HepG2 (cell line): ENCODE data around the gene ZDHHC6. TPM values are rescaled to one million over a fixed set of nuclear protein-coding genes. Genes with fewer than 3 reads are reported as not detected.

Experiments
- ATAC-seq: fragments of 200-7000 bp; cut with Tn5 transposase; 3 replicates; pipeline ENCODE4 v1.9.1; 2020; ENCODE audit warnings: mild to moderate bottlenecking, moderate library complexity
- BruUV-seq: library from RNA; stranded (reverse); fragments of 400-500 nt; replicated peaks from 2 replicates; lab custom pipeline; 2021; lab: Mats Ljungman, UMichigan
- CTCF ChIA-PET: fragments of 300-600 bp; formaldehyde crosslinking; extraction: SDS; loops from one replicate; lab custom pipeline; 2021; ENCODE audit warnings: low total read pairs, inconsistent platforms, low intra/inter-chr PET ratio; lab: Yijun Ruan, JAX
- POLR2A ChIA-PET: fragments of 350-600 bp; sonication (Branson Sonifier 250); formaldehyde crosslinking; loops from one replicate; lab custom pipeline; 2020; ENCODE audit warnings: antibody characterized with exemption, inconsistent platforms; lab: Yijun Ruan, JAX
- DNase-seq: peaks from one replicate; pipeline ENCODE4 v3.0.0-alpha.2; 2015; ENCODE audit warnings: low spot score
- FAIRE-seq: peaks from 3 replicates; lab custom pipeline; 2011; peaks lifted over from hg19 to GRCh38; lab: Jason Lieb, UNC
- H2AFZ ChIP-seq: one replicate; pipeline ENCODE4 v1.6.1; 2011; ENCODE audit warnings: low read length, inconsistent platforms
- H3K27ac ChIP-seq: fragments of 300-600 bp; 3 replicates; pipeline ENCODE4 v1.8.0; 2011; ENCODE audit warnings: mixed run types, mild to moderate bottlenecking, mixed read lengths, low read length, inconsistent platforms; ENCODE audit not compliant: insufficient read depth; ENCODE audit errors: extremely low read length
- H3K27me3 ChIP-seq, 2 experiments: fragments of 200-600 bp in 1 of 2; 2 replicates in 1 of 2; 3 replicates in 1 of 2; pipeline versions ENCODE4 v1.6.0 to v1.8.0; 2011; ENCODE audit warnings: low read length in 2 of 2, mild to moderate bottlenecking in 2 of 2, moderate library complexity in 2 of 2, inconsistent platforms in 1 of 2; ENCODE audit not compliant: insufficient read depth in 2 of 2, control insufficient read depth in 1 of 2
- H3K36me3 ChIP-seq, 2 experiments: fragments of 200-600 bp in 1 of 2; replicated peaks in 1 of 2; 2 replicates in 1 of 2; 3 replicates in 1 of 2; pipeline versions ENCODE4 v1.5.1 to v1.8.0; 2011; ENCODE audit warnings: low read length in 2 of 2, inconsistent platforms in 1 of 2; ENCODE audit not compliant: insufficient read depth in 2 of 2, control insufficient read depth in 1 of 2
- H3K4me1 ChIP-seq: 2 replicates; pipeline ENCODE4 v1.5.1; 2012; ENCODE audit warnings: low read length, inconsistent platforms; ENCODE audit not compliant: insufficient read depth
- H3K4me2 ChIP-seq: 2 replicates; pipeline ENCODE4 v1.6.0; 2011; ENCODE audit warnings: low read depth, low read length, inconsistent platforms
- H3K4me3 ChIP-seq, 3 experiments: fragments of 200-600 bp in 1 of 3; sonication (generic), shearing (Covaris generic) in 1 of 3; replicated peaks in 1 of 3; 2 replicates each; pipeline ENCODE4 v1.5.1; 2011 to 2016; ENCODE audit warnings: low read length in 3 of 3, inconsistent platforms in 2 of 3, low read depth in 2 of 3, mild to moderate bottlenecking in 2 of 3, control low read depth in 1 of 3, mixed read lengths in 1 of 3; ENCODE audit not compliant: insufficient read depth in 1 of 3
- H3K79me2 ChIP-seq: one replicate; pipeline ENCODE4 v1.6.1; 2011; ENCODE audit warnings: low read length, inconsistent platforms; ENCODE audit not compliant: insufficient read depth
- H3K9ac ChIP-seq: 2 replicates; pipeline ENCODE4 v1.6.0; 2011; ENCODE audit warnings: mild to moderate bottlenecking, low read depth, low read length, inconsistent platforms; ENCODE audit not compliant: insufficient read depth
- H3K9me3 ChIP-seq: 2 replicates; pipeline ENCODE4 v1.5.1; 2012; ENCODE audit warnings: mild to moderate bottlenecking, low read length
- H4K20me1 ChIP-seq: 2 replicates; pipeline ENCODE4 v1.6.0; 2011; ENCODE audit warnings: inconsistent platforms, mild to moderate bottlenecking, low read length, moderate library complexity; ENCODE audit not compliant: insufficient read depth
- AGO1 ChIP-seq: fragments of 200-400 bp; formaldehyde crosslinking; IDR thresholded peaks from 2 replicates; pipeline ENCODE4 v1.6.1; 2017; ENCODE audit warnings: mild to moderate bottlenecking, low read depth, low read length, moderate library complexity; ENCODE audit not compliant: poor library complexity, severe bottlenecking
- ESRRA ChIP-seq: sonication (generic); formaldehyde crosslinking; IDR thresholded peaks from 2 replicates; pipeline ENCODE4 v1.5.1; 2020; ENCODE audit warnings: mild to moderate bottlenecking, low read depth, missing genetic modification reagents
- FOXO1 ChIP-seq: sonication (generic); formaldehyde crosslinking; IDR thresholded peaks from 2 replicates; pipeline ENCODE4 v1.4.0; 2020; ENCODE audit warnings: missing genetic modification reagents
- MYPOP ChIP-seq: sonication (generic); formaldehyde crosslinking; IDR thresholded peaks from 2 replicates; pipeline ENCODE4 v1.8.1; 2023; ENCODE audit warnings: mild to moderate bottlenecking, moderate library complexity, missing genetic modification reagents
- NFE2L2 ChIP-seq: fragments of 150-350 bp; IDR thresholded peaks from 2 replicates; pipeline ENCODE4 v1.6.1; 2014; ENCODE audit warnings: low read length
- PTBP1 ChIP-seq: fragments of 200-400 bp; formaldehyde crosslinking; IDR thresholded peaks from 2 replicates; pipeline ENCODE4 v1.6.1; 2018; ENCODE audit warnings: low read length, low read depth; ENCODE audit not compliant: poor library complexity, severe bottlenecking
- TAF1 ChIP-seq: sonication (generic); formaldehyde crosslinking; IDR thresholded peaks from 2 replicates; pipeline ENCODE4 v1.4.0; 2020; ENCODE audit warnings: missing genetic modification reagents
- TRAFD1 ChIP-seq: sonication (generic); formaldehyde crosslinking; IDR thresholded peaks from 2 replicates; pipeline ENCODE4 v1.5.1; 2020; ENCODE audit warnings: missing genetic modification reagents, mild to moderate bottlenecking, borderline replicate concordance
- YEATS4 ChIP-seq: sonication (generic); formaldehyde crosslinking; IDR thresholded peaks from 2 replicates; pipeline ENCODE4 v1.4.0; 2020; ENCODE audit warnings: missing genetic modification reagents, borderline replicate concordance
- ZNF546 ChIP-seq: sonication (generic); formaldehyde crosslinking; conservative IDR thresholded peaks from 2 replicates; pipeline ENCODE4 v1.8.1; 2023; ENCODE audit warnings: mild to moderate bottlenecking, missing genetic modification reagents
- ZNF75D ChIP-seq: sonication (generic); formaldehyde crosslinking; IDR thresholded peaks from 2 replicates; pipeline ENCODE4 v1.8.1; 2023; ENCODE audit warnings: missing genetic modification reagents, mild to moderate bottlenecking, borderline replicate concordance
- ZNF761 ChIP-seq: sonication (generic); formaldehyde crosslinking; conservative IDR thresholded peaks from 2 replicates; pipeline ENCODE4 v1.4.0; 2020; ENCODE audit warnings: mild to moderate bottlenecking, missing genetic modification reagents
- ZNF782 ChIP-seq: sonication (generic); formaldehyde crosslinking; IDR thresholded peaks from 2 replicates; pipeline ENCODE4 v1.4.0; 2020; ENCODE audit warnings: missing genetic modification reagents, mild to moderate bottlenecking, borderline replicate concordance
- ZNF841 ChIP-seq: sonication (generic); formaldehyde crosslinking; IDR thresholded peaks from 2 replicates; pipeline ENCODE4 v1.8.1; 2023; ENCODE audit warnings: missing genetic modification reagents, borderline replicate concordance
- WGBS: methylation state at CpG from one replicate; pipeline ENCODE4 v1.1.6; 2017; ENCODE audit warnings: low lambda C conversion rate; 5-methylcytosine and 5-hydroxymethylcytosine counted together
- in situ Hi-C: cut with HindIII; loops from 2 replicates; pipeline ENCODE4 v1.10.0; 2017; ENCODE audit warnings: low pct_unique_long_range_greater_than_20kb; ENCODE audit not compliant: extremely low pct_ligation_motif_present
- intact Hi-C: fragments of 100-400 bp; cut with micrococcal nuclease; formaldehyde crosslinking; loops from one replicate; pipeline ENCODE4 v1.10.0; 2022; ENCODE audit not compliant: unreplicated experiment
- polyA plus RNA-seq, 8 experiments: library from polyadenylated mRNA; depleted of rRNA in 3 of 8; stranded (reverse) in 7 of 8; unstranded in 1 of 8; fragments of >200 nt; fragmentation: Illumina TruSeq in 4 of 8; extraction: Trizol in 4 of 8; gene quantifications; 2 replicates each; pipeline versions ENCODE4 v1.2.1 to v1.2.3, GENCODE V29; 2011 to 2016; ENCODE audit warnings: low read depth in 4 of 8, missing spikeins in 1 of 8, mixed read lengths in 1 of 8; ENCODE audit not compliant: insufficient read depth in 1 of 8
- total RNA-seq, 5 experiments: library from RNA; depleted of rRNA; stranded (reverse); fragments of >200 nt; fragmentation: Illumina TruSeq; extraction: Trizol; gene quantifications; 2 replicates each; pipeline ENCODE4 v1.2.3, GENCODE V29; 2016; ENCODE audit warnings: low read depth in 1 of 5
- TF ChIP-seq, protein P1 (sequence below): sonication (generic); formaldehyde crosslinking; IDR thresholded peaks from 2 replicates; pipeline ENCODE4 v1.4.0; 2020; ENCODE audit warnings: missing genetic modification reagents

Gene ZDHHC6
- total and polyA plus RNA-seq, 2 of the 13 experiments (the other 11 are each of a cell fraction or from before 2014, with no cell fraction given), result 20.9 to 49.4 TPM

- intact Hi-C loops, result no loop called here
- H3K4me2 ChIP-seq, result peak overlapping the region; percentile 49; the same call in 1 of the 2 replicates
Measured at GRCh38 chr10:112491144-112491543, 44.4 kb upstream of the ZDHHC6 start.

DNA sequence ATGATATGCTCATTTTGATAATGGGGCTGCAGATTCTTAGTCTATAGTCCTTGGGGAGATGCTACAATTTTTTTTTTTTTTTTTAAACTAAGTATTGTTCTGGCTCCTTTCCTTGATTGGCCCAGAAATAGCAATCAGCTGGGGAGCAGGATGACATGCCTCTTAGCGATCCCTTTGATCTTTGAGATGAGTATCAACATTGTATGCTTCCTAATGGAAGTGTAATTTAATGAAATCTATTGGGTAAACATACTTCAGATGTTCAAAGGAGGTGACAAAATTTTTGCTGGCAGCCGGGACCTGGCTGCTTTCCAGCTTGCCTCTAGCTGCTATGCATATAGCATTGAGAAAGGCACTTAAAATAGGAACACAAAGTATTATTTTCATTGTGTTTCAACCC, 43.8 kb upstream of the ZDHHC6 start:
- DNase-seq (peak; percentile 97), ATAC-seq (peak; percentile 93), FAIRE-seq (peak; percentile 64)
- Histone ChIP-seq H3K27me3 (no peaks in the 10 kb centered on the region), H3K9ac (no peak overlapping the region), H3K79me2 (no peaks in the 10 kb centered on the region), H3K4me3 (no peak overlapping the region), H3K4me2 (no peak overlapping the region), H3K4me1 (peaks cover 31% of the 10 kb centered on the region), H3K36me3 (no peaks in the 10 kb centered on the region), H2AFZ (no peak overlapping the region), H3K9me3 (no peaks in the 10 kb centered on the region), H4K20me1 (no peaks in the 10 kb centered on the region), H3K27ac (peak overlapping the region; percentile 55)
- WGBS, result 0% methylated on average over 2 of the region's 2 CpGs
- in situ Hi-C loops (no loop called here), intact Hi-C loops (no loop called here)
- CTCF ChIA-PET, result no interaction called here
- BruUV-seq, result no TSS peak
- POLR2A ChIA-PET, result interaction anchor here (1.3 kb wide), 1 partner anchor 43 kb away, joined by 3 read pairs; the partner anchor contains the start of gene VTI1A
- no peak for TF ChIP-seq YEATS4
- TF ChIP-seq ZNF75D, result no peak
- TF ChIP-seq ZNF761 (CRISPR knock-in tag), result no peak
- TF ChIP-seq PTBP1, result no peak
- TF ChIP-seq TRAFD1, result no peak
- TF ChIP-seq ESRRA (CRISPR knock-in tag), result no peak
- no peak for TF ChIP-seq FOXO1 (CRISPR knock-in tag)
- TF ChIP-seq, protein P1, sequence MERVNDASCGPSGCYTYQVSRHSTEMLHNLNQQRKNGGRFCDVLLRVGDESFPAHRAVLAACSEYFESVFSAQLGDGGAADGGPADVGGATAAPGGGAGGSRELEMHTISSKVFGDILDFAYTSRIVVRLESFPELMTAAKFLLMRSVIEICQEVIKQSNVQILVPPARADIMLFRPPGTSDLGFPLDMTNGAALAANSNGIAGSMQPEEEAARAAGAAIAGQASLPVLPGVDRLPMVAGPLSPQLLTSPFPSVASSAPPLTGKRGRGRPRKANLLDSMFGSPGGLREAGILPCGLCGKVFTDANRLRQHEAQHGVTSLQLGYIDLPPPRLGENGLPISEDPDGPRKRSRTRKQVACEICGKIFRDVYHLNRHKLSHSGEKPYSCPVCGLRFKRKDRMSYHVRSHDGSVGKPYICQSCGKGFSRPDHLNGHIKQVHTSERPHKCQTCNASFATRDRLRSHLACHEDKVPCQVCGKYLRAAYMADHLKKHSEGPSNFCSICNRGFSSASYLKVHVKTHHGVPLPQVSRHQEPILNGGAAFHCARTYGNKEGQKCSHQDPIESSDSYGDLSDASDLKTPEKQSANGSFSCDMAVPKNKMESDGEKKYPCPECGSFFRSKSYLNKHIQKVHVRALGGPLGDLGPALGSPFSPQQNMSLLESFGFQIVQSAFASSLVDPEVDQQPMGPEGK (CRISPR knock-in tag), result peak; percentile 43; the same call in 1 of the 2 replicates
- TF ChIP-seq ZNF546 (CRISPR knock-in tag), result no peak
- no peak for TF ChIP-seq TAF1 (CRISPR knock-in tag)
- no peak for TF ChIP-seq AGO1
- TF ChIP-seq MYPOP (CRISPR knock-in tag), result no peak

More at GRCh38 chr10:112491144-112491543, 44.4 kb upstream of the ZDHHC6 start:
- H3K36me3 ChIP-seq, result no peaks in the 10 kb centered on the region
- DNase-seq (no peak), FAIRE-seq (no peak), ATAC-seq (no peak; the same call in 2 of the 3 replicates)
- ChIA-PET CTCF (no interaction called here), POLR2A (interaction anchor here (1.3 kb wide), 1 partner anchor 44 kb away, joined by 3 read pairs; the partner anchor contains the start of gene VTI1A)
- H3K4me3 ChIP-seq, result no peak overlapping the region; a peak in 1 of 6 replicates
- no TSS peak for BruUV-seq
- H3K9me3 ChIP-seq, result no peaks in the 10 kb centered on the region
- H4K20me1 ChIP-seq, result no peaks in the 10 kb centered on the region
- no peak overlapping the region for H3K9ac ChIP-seq
- peak; percentile 53; the same call in 1 of the 2 replicates for TF ChIP-seq NFE2L2
- no peak for TF ChIP-seq ZNF841 (CRISPR knock-in tag)
- TF ChIP-seq ZNF782 (CRISPR knock-in tag), result no peak
- in situ Hi-C loops, result no loop called here
- no peak overlapping the region for H2AFZ ChIP-seq
- no peaks in the 10 kb centered on the region for H3K27me3 ChIP-seq
- H3K79me2 ChIP-seq, result no peaks in the 10 kb centered on the region
- H3K27ac ChIP-seq, result peak overlapping the region; percentile 55
- peaks cover 31% of the 10 kb centered on the region for H3K4me1 ChIP-seq
